AG04450 (cell line): ENCODE data around the gene KDM2B. TPM values are rescaled to one million over a fixed set of nuclear protein-coding genes. Genes with fewer than 3 reads are reported as not detected.

ENCODE experiments used
- CTCF ChIA-PET: fragments of 300-600, 350-600 bp; formaldehyde crosslinking; extraction: SDS; loops from one replicate; lab custom pipeline; 2022; ENCODE audit warnings: antibody characterized with exemption, inconsistent platforms; lab: Charles Lee
- POLR2A ChIA-PET: fragments of 350-600 bp; formaldehyde crosslinking; extraction: SDS; loops from one replicate; lab custom pipeline; 2021; ENCODE audit warnings: antibody characterized with exemption, inconsistent platforms; lab: Yijun Ruan, JAX
- DNase-seq: peaks from one replicate; pipeline ENCODE4 v3.0.0-alpha.2; 2011; ENCODE audit warnings: low read depth, low spot score
- H3K27ac ChIP-seq: one replicate; pipeline ENCODE4 v1.5.1; 2012; ENCODE audit warnings: low read depth, low read length, control low read depth
- H3K27me3 ChIP-seq: one replicate; pipeline ENCODE4 v1.6.0; 2012; ENCODE audit warnings: low read length; ENCODE audit not compliant: control insufficient read depth, insufficient read depth
- H3K4me3 ChIP-seq: 2 replicates; pipeline ENCODE4 v1.5.1; 2011; ENCODE audit warnings: mild to moderate bottlenecking, low read depth, low read length, control low read depth
- H3K9me3 ChIP-seq: 2 replicates; pipeline ENCODE4 v1.5.1; 2012; ENCODE audit warnings: low read length; ENCODE audit not compliant: control insufficient read depth, insufficient read depth
- CTCF ChIP-seq: IDR thresholded peaks from 2 replicates; pipeline ENCODE4 v1.5.1; 2011; ENCODE audit warnings: low read depth, low read length, control low read depth, inconsistent platforms
- polyA plus RNA-seq: library from polyadenylated mRNA; depleted of rRNA; stranded (reverse); fragments of >200 nt; gene quantifications from 2 replicates; pipeline ENCODE4 v1.2.3, GENCODE V29; 2011

The KDM2B gene
- polyA plus RNA-seq, 1 experiment, result 12.9 TPM

- no peak for TF ChIP-seq CTCF
- ChIA-PET CTCF (interaction anchor here (1.4 kb wide), 1 partner anchor 10 kb away, joined by 3 read pairs; no protein-coding TSS in a partner anchor), POLR2A (no interaction called here)
- DNase-seq, result no peak
- Histone ChIP-seq H3K9me3 (no peaks in the 10 kb centered on the region), H3K27ac (no peak overlapping the region), H3K27me3 (no peaks in the 10 kb centered on the region), H3K4me3 (no peak overlapping the region)
These were observed 128.4 kb downstream of the KDM2B start for GRCh38 chr12:121452340-121452984.

GRCh38 chr12:121451961-121452339, 128.9 kb downstream of the KDM2B start:
- ChIA-PET CTCF (interaction anchor here (1.4 kb wide), 1 partner anchor 9 kb away, joined by 3 read pairs; no protein-coding TSS in a partner anchor), POLR2A (no interaction called here)
- no peaks in the 10 kb centered on the region for H3K27me3 ChIP-seq
- H3K4me3 ChIP-seq, result no peak overlapping the region
- DNase-seq, result no peak
- H3K27ac ChIP-seq, result no peak overlapping the region
- no peak for TF ChIP-seq CTCF
- no peaks in the 10 kb centered on the region for H3K9me3 ChIP-seq

- no peak overlapping the region for H3K4me3 ChIP-seq
- H3K27ac ChIP-seq, result no peak overlapping the region
- POLR2A ChIA-PET, result no interaction called here
- no peak for DNase-seq
- CTCF ChIA-PET, result interaction anchor here (0.6 to 1.4 kb wide), 3 partner anchors 30 to 230 kb away, joined by 3 to 10 read pairs (median 6); no protein-coding TSS in a partner anchor
- TF ChIP-seq CTCF, result no peak
- no peaks in the 10 kb centered on the region for H3K9me3 ChIP-seq
- H3K27me3 ChIP-seq, result no peaks in the 10 kb centered on the region
These were observed 132.0 kb downstream of the KDM2B start for GRCh38 chr12:121448771-121449315.

GRCh38 chr12:121446750-121447149, 134.1 kb downstream of the KDM2B start:
- no peak for DNase-seq
- ChIA-PET POLR2A (no interaction called here), CTCF (interaction anchor here (0.6 to 6.8 kb wide), 5 partner anchors 9 to 247 kb away, joined by 3 to 135 read pairs (median 3); partner anchors contain the start of gene ANAPC5)
- H3K9me3 ChIP-seq, result no peaks in the 10 kb centered on the region
- H3K27me3 ChIP-seq, result no peaks in the 10 kb centered on the region
- no peak overlapping the region for H3K4me3 ChIP-seq
- H3K27ac ChIP-seq, result no peak overlapping the region
- TF ChIP-seq CTCF, result no peak

GRCh38 chr12:121444842-121445202, 136.0 kb downstream of the KDM2B start:
- no peak overlapping the region for H3K27ac ChIP-seq
- CTCF ChIA-PET, result interaction anchor here (1.0 to 6.8 kb wide), 2 partner anchors 10 to 111 kb away, joined by 3 to 135 read pairs; no protein-coding TSS in a partner anchor
- no peaks in the 10 kb centered on the region for H3K27me3 ChIP-seq
- H3K4me3 ChIP-seq, result no peak overlapping the region
- POLR2A ChIA-PET, result interaction anchor here (0.5 kb wide), 1 partner anchor 794 kb away, joined by 4 read pairs; no protein-coding TSS in a partner anchor
- no peaks in the 10 kb centered on the region for H3K9me3 ChIP-seq
- no peak for TF ChIP-seq CTCF
- DNase-seq, result no peak
